HAP-1 (cell line): ENCODE measurements around the gene CDH13.

Source experiments
- DNase-seq, 2 experiments: peaks; one replicate each; pipeline ENCODE4 v3.0.0-alpha.2; 2016 to 2020; ENCODE audit warnings: low spot score in 2 of 2
- H3K27me3 ChIP-seq: fragments of 250-450 bp; sonication (Bioruptor Pico); 2 replicates; pipeline ENCODE4 v1.5.1; 2020; ENCODE audit warnings: low read depth, mild to moderate bottlenecking, moderate library complexity
- H3K36me3 ChIP-seq: fragments of 250-450 bp; sonication (Bioruptor Pico); replicated peaks from 2 replicates; pipeline ENCODE4 v1.5.1; 2020; ENCODE audit warnings: mild to moderate bottlenecking
- H3K4me1 ChIP-seq: fragments of 250-450 bp; sonication (Bioruptor Pico); 2 replicates; pipeline ENCODE4 v1.5.1; 2020; ENCODE audit warnings: mild to moderate bottlenecking
- H3K4me3 ChIP-seq: fragments of 250-450 bp; sonication (Bioruptor Pico); 2 replicates; pipeline ENCODE4 v1.5.1; 2020; ENCODE audit warnings: mild to moderate bottlenecking, moderate library complexity
- H3K9me3 ChIP-seq: fragments of 250-450 bp; sonication (Bioruptor Pico); 2 replicates; pipeline ENCODE4 v1.5.1; 2020; ENCODE audit warnings: mild to moderate bottlenecking, moderate library complexity
- in situ Hi-C: fragments of 300-500 bp; cut with MboI; formaldehyde crosslinking; loops from 3 replicates; pipeline ENCODE4 v1.14.3; 2020; ENCODE audit warnings: low sequenced_read_pairs, inconsistent platforms, mixed read lengths

Gene CDH13

GRCh38 chr16:83615141-83615952, 988.6 kb downstream of the CDH13 start:
- Histone ChIP-seq H3K4me3 (no peak overlapping the region), H3K36me3 (no peaks in the 10 kb centered on the region), H3K9me3 (no peaks in the 10 kb centered on the region), H3K27me3 (no peaks in the 10 kb centered on the region), H3K4me1 (no peaks in the 10 kb centered on the region)
- no peak for DNase-seq
- in situ Hi-C loops = no loop called here

GRCh38 chr16:83615953-83616350, 989.2 kb downstream of the CDH13 start:
- H3K4me3 ChIP-seq = no peak overlapping the region
- no peaks in the 10 kb centered on the region for H3K36me3 ChIP-seq
- no peaks in the 10 kb centered on the region for H3K9me3 ChIP-seq
- H3K4me1 ChIP-seq = no peaks in the 10 kb centered on the region
- no peaks in the 10 kb centered on the region for H3K27me3 ChIP-seq
- no peak for DNase-seq
- in situ Hi-C loops = no loop called here

- Histone ChIP-seq H3K27me3 (no peaks in the 10 kb centered on the region), H3K36me3 (no peaks in the 10 kb centered on the region), H3K4me3 (no peak overlapping the region), H3K9me3 (no peaks in the 10 kb centered on the region), H3K4me1 (no peaks in the 10 kb centered on the region)
- in situ Hi-C loops = no loop called here
- no peak for DNase-seq
Observed at GRCh38 chr16:83619381-83620150, 992.8 kb downstream of the CDH13 start.

DNA sequence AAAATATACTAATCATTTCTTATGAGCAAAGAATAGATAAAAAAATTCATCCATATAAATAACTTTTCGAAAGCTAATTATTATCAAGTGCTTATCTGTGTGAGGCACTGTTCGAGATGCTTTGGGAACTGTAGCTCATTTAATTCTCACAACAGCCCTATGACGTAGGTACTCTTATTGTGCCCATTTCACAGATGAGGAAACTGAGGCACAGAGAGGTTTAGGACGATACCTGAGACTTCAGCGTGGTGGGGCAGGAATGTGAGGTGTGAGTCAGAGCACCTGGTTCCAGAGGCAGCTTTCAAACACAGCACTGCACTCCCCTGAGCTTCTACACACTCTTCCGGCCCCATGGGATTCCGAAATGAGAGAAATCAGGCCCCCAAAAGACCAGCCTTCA, 995.2 kb downstream of the CDH13 start:
- no peaks in the 10 kb centered on the region for H3K4me1 ChIP-seq
- in situ Hi-C loops = no loop called here
- no peaks in the 10 kb centered on the region for H3K36me3 ChIP-seq
- no peaks in the 10 kb centered on the region for H3K9me3 ChIP-seq
- H3K4me3 ChIP-seq = no peak overlapping the region
- DNase-seq = no peak
- no peaks in the 10 kb centered on the region for H3K27me3 ChIP-seq

- H3K27me3 ChIP-seq = no peaks in the 10 kb centered on the region
Observed at GRCh38 chr16:83623091-83623730, 996.4 kb downstream of the CDH13 start.

DNA sequence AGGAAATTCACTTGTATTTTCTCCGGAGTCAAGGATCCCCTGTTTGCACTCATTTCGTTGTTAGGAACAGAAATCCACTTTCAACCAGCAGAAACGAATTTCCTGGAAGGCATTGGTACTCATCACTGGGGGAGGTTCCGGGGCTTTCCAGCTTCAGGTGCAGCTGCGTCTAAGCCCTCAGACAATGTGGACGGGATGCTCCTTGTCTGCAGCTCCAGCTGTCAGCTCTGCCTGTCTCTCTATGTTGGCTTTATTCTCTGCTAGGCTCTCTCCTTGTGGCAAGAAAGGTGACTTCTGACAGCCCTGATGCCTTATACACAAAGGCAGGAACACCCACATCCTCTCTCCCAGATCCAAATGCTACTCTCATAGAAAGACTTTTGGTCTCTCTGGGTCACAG, 997.1 kb downstream of the CDH13 start:
- Histone ChIP-seq H3K27me3 (peaks cover 1% of the 10 kb centered on the region; the same call in 1 of the 2 replicates), H3K9me3 (no peaks in the 10 kb centered on the region)
- DNase-seq = no peak

More at GRCh38 chr16:83623091-83623730, 996.4 kb downstream of the CDH13 start:
- in situ Hi-C loops = no loop called here
- DNase-seq = no peak
- Histone ChIP-seq H3K4me1 (no peaks in the 10 kb centered on the region), H3K4me3 (no peak overlapping the region), H3K36me3 (no peaks in the 10 kb centered on the region), H3K9me3 (no peaks in the 10 kb centered on the region)

DNA sequence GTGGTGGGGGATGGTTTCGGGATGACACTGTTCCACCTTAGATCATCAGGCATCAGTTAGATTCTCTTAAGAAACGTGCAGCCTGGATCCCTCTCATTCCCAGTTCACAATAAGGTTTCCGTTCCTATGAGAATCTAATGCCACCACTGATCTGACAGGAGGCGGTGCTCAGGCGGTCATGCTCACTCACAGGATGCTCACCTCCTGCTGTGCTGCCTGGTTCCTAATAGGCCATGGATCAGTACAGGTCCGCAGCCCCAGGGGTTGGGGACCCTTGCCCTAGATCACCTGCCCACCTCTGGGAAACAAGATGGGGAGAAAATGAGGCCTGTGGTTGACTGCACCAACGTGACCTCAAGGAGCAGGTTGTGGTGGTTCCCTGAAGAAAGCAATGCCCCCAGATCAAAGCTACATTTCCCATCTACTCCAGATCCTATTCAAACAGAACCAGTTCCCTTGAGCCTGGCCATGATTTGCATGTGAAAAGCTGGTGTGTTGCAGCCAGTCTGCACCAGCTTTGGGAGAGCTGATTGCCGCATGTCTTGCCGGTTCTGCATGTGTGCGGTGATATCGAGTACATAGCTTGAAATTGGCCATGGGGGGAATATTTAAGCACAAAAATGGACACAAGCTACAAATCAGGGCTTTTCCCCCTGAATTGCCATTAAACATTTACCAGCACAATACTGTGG, 997.8 kb downstream of the CDH13 start:
- no peak overlapping the region for H3K4me3 ChIP-seq
- peaks cover 3% of the 10 kb centered on the region; the same call in 1 of the 2 replicates for H3K27me3 ChIP-seq
- H3K36me3 ChIP-seq = no peaks in the 10 kb centered on the region
- H3K9me3 ChIP-seq = no peaks in the 10 kb centered on the region
- in situ Hi-C loops = no loop called here
- no peak for DNase-seq
- no peaks in the 10 kb centered on the region for H3K4me1 ChIP-seq

More for the DNA sequence above, 997.1 kb downstream of the CDH13 start:
- Histone ChIP-seq H3K4me3 (no peak overlapping the region), H3K4me1 (no peaks in the 10 kb centered on the region), H3K36me3 (no peaks in the 10 kb centered on the region)
- in situ Hi-C loops = no loop called here

DNA sequence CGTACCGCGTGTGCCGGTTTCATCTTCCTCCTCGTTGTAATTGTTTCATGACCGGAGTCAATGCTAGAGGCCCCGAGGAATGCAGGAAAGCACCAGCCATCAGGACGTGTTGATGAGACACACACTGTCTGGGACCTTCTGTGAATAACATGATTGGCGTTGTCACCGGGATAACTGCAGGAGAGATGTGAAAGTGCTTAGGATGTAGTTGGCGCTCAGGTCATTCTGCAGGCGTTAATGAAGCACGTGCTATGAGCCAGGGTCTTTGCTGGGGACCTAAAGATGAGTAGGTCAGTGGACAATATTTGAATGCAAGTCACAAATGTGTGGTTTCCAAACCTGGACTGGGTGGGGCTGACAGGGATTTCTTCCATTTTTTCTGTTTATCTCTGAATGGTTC, 999.4 kb downstream of the CDH13 start:
- Histone ChIP-seq H3K4me3 (no peak overlapping the region), H3K9me3 (no peaks in the 10 kb centered on the region), H3K36me3 (no peaks in the 10 kb centered on the region), H3K4me1 (no peaks in the 10 kb centered on the region), H3K27me3 (peaks cover 3% of the 10 kb centered on the region; the same call in 1 of the 2 replicates)
- in situ Hi-C loops = no loop called here
- DNase-seq = no peak

GRCh38 chr16:83626676-83627075, 999.9 kb downstream of the CDH13 start:
- no peak for DNase-seq
- no peaks in the 10 kb centered on the region for H3K36me3 ChIP-seq
- no peaks in the 10 kb centered on the region for H3K4me1 ChIP-seq
- peaks cover 3% of the 10 kb centered on the region; the same call in 1 of the 2 replicates for H3K27me3 ChIP-seq
- no peak overlapping the region for H3K4me3 ChIP-seq
- H3K9me3 ChIP-seq = no peaks in the 10 kb centered on the region
- in situ Hi-C loops = no loop called here

DNA sequence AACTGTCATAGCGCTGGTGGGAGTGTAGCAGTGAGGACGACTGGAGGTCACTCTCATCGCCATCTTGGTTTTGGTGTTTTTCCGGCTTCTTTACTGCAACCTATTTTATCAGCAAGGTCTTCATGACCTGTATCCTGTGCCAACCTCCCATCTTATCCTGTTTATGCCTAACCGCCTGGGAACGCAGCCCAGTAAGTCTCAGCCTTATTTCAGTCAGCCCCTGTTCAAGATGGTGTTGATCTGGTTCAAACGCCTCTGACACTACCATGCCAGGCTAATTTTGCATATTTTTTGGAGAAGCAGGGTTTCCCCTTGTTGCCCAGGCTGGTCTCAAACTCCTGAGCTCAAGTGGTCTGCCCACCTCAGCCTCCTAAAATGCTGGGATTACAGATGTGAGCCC, 1001.2 kb downstream of the CDH13 start:
- peaks cover 3% of the 10 kb centered on the region; the same call in 1 of the 2 replicates for H3K27me3 ChIP-seq
- H3K4me3 ChIP-seq = no peak overlapping the region
- H3K9me3 ChIP-seq = no peaks in the 10 kb centered on the region
- in situ Hi-C loops = no loop called here
- no peaks in the 10 kb centered on the region for H3K4me1 ChIP-seq
- H3K36me3 ChIP-seq = no peaks in the 10 kb centered on the region
- DNase-seq = no peak

GRCh38 chr16:83629426-83629825, 1002.7 kb downstream of the CDH13 start:
- H3K27me3 ChIP-seq = peaks cover 3% of the 10 kb centered on the region; the same call in 1 of the 2 replicates
- H3K4me1 ChIP-seq = no peaks in the 10 kb centered on the region
- DNase-seq = no peak
- H3K4me3 ChIP-seq = no peak overlapping the region
- H3K9me3 ChIP-seq = no peaks in the 10 kb centered on the region
- no peaks in the 10 kb centered on the region for H3K36me3 ChIP-seq
- in situ Hi-C loops = no loop called here

GRCh38 chr16:83629836-83630235, 1003.1 kb downstream of the CDH13 start:
- H3K27me3 ChIP-seq = peaks cover 3% of the 10 kb centered on the region; the same call in 1 of the 2 replicates
- in situ Hi-C loops = no loop called here
- H3K36me3 ChIP-seq = no peaks in the 10 kb centered on the region
- H3K4me1 ChIP-seq = no peaks in the 10 kb centered on the region
- no peak overlapping the region for H3K4me3 ChIP-seq
- H3K9me3 ChIP-seq = no peaks in the 10 kb centered on the region
- DNase-seq = no peak

- in situ Hi-C loops = no loop called here
- H3K9me3 ChIP-seq = no peaks in the 10 kb centered on the region
- H3K36me3 ChIP-seq = no peaks in the 10 kb centered on the region
- no peak for DNase-seq
- H3K4me3 ChIP-seq = no peak overlapping the region
- peaks cover 3% of the 10 kb centered on the region; the same call in 1 of the 2 replicates for H3K27me3 ChIP-seq
- H3K4me1 ChIP-seq = no peaks in the 10 kb centered on the region
Observed at GRCh38 chr16:83630979-83631378, 1004.2 kb downstream of the CDH13 start.
